GM12892 (cell line): ENCODE data around the gene FN3K.

Source experiments
- POLR2A ChIP-seq: IDR thresholded peaks from 2 replicates; pipeline ENCODE4 v1.6.1; 2011; ENCODE audit warnings: low read depth, low read length, control low read depth
- POLR2AphosphoS5 ChIP-seq: IDR thresholded peaks from 2 replicates; pipeline ENCODE4 v1.6.1; 2011; ENCODE audit warnings: low read depth, low read length, control low read depth

DNA sequence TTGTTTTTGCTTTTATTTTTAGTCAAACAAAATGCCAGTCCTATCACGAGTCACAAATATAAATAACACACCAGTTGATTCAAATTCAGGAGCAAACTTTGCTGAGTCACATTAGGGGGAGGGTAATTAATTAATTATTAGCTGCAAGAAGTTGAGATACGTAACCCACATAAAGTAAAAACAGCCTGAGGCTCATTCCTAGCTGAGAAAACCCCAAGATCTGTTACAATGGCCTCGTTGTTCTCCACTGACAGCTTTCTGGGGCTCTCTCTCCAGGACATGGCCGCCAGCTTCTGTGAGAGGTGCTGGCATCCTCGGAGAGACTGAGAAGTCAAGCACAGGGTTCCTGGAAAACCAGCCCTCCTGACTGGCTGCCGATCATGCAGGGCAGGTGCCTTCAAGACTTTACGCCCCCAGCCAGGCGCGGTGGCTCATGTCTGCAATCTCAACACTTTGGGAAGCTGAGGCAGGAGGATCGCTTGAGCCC lies 48.0 kb upstream of the FN3K start:
- TF ChIP-seq POLR2A (no peak), POLR2AphosphoS5 (no peak)
